ENCODE data around the gene PDZD2.
A peak's percentile ranks its signal among the peaks of the same experiment; 100 is the strongest.

The PDZD2 gene

DNA sequence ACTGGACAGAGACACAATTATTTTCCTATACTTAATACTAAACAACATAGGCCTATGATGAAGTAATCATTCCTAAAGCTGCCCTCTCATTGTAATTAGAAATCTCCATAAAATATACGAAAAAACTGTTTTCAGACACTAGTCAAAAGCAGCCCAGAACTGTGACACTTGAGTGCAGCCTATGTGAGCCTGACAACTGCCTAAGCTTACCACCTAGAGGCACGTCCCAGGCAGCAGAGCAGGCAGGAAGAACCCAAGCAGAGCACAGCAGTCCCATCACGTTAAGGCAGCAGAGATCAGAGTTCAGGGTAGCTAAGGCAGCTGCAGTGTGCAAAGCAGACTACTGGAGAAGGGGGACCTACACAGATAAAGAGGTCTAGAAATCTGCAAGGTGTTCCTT, 488.8 kb downstream of the PDZD2 start:
- DNase-seq (ENCODE audit: low read depth in 1 of 2, low spot score in 1 of 2), result no peak

DNA sequence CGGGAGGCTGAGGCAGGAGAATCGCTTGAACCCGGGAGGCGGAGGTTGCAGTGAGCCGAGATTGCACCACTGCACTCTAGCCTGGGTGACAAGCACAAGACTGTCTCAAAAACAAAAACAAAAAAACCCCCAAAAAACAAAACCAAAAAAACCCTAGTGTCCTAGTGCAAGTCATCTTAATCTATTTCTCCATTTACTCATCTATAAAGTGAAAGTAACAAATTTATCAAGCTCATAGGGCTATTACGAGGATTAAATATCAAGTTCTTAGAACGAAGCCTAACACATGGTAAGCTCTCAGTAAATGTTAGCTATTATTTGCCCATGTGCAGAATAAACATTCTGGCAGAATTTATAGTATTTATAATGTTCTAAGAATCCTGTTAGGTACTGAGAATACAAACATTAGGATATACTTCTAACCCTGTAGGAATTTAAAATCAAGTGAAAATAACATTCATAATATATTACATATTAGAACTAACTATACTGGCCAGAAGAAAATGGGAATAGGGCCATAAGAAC, 490.2 kb downstream of the PDZD2 start:
- no peak for DNase-seq (ENCODE audit: low read depth in 1 of 2, low spot score in 1 of 2)

DNA sequence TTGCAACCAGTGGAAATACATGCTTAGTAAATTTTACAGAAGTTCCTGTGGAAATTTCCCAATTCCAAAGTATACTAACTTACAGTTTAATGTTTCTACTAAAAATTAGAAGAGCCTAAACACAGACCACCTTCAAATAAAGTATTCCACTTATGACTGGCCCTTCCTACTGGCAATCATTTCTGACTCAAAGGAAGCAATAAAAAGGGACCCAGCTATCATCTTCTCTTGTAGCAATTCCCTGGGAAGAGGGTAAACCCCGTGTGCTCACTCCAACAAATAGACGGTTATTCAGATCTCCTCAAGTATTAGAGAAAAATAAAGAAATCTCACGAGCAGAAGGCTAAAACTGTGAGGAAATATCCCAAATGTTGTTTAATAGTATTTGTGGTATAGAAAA, 491.9 kb downstream of the PDZD2 start:
- DNase-seq (ENCODE audit: low read depth in 1 of 2, low spot score in 1 of 2), result no peak

DNA sequence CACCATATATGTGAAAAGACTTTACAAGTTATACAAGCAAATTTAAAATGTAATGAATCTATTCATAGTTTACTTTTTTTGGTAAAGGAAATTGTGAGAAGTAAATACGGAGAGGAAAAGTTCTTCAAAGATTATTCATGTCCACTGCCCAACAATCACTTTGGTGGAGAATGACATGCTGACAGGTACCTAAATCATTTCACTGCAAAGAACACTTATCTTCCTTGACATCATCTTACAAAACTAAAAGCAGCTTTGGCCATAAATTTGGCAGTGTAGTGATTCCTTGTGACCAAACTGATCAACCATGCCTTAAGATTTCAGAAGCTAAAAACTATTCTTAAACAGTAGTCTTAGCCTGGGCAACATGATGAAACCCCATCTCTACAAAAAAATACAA, 492.7 kb downstream of the PDZD2 start:
- DNase-seq (ENCODE audit: low read depth in 1 of 2, low spot score in 1 of 2), result no peak

DNA sequence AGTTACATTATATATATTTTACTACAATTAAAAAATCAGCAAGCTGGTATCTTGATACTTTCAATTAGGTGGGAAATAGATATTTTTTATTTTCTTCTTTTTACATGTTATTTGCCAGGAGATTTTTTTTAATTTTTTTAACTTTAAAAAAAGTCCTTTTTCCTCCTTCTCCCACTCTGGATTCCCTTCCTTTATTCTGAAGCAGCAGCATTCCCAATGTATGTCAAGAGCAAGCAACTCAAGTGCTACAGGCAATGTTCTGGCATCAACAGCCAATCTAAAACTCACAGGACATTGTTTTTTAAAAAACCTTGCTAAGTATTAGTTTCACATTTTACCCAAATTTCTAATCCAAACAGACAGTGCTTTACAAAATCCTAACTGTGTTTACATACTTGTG, 493.8 kb downstream of the PDZD2 start:
- DNase-seq (ENCODE audit: low read depth in 1 of 2, low spot score in 1 of 2), result no peak

DNA sequence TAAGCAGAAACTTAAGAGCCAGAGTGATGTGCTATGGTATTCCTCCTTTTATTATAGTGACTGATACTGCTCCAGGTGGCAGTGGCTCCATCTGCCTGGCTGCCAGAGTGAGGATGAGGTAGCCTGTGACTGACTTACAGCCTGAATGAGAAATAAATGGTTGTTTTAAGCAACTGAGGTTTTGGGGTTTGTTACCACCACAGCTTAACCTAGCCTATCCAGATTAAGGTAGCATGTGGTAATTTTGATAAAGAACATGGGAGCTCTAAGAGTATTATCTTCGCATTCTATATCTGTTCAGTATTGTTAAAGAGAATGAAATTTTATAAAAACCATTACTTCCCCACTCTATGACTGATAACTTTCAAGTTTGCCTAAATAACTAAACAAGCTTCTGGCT, 496.2 kb downstream of the PDZD2 start:
- no peak for DNase-seq (ENCODE audit: low read depth in 1 of 2, low spot score in 1 of 2)

DNA sequence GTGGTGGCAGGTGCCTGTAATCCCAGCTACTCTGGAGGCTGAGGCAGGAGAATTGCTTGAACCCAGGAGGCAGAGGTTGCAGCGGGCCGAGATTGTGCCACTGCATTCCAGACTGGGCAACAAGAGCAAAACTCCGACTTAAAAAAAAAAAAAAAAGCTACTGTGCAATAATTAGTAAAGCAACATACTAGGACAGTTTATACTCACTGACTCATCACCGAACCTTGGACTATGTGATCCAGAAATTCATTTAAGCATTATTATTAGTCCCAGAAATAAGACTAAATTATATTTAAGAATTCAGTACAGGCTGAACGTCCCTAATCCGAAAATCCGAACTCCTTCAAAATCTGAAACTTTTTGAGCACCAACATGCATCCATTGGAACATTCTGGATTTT, 497.4 kb downstream of the PDZD2 start:
- no peak for DNase-seq (ENCODE audit: low read depth in 1 of 2, low spot score in 1 of 2)

DNA sequence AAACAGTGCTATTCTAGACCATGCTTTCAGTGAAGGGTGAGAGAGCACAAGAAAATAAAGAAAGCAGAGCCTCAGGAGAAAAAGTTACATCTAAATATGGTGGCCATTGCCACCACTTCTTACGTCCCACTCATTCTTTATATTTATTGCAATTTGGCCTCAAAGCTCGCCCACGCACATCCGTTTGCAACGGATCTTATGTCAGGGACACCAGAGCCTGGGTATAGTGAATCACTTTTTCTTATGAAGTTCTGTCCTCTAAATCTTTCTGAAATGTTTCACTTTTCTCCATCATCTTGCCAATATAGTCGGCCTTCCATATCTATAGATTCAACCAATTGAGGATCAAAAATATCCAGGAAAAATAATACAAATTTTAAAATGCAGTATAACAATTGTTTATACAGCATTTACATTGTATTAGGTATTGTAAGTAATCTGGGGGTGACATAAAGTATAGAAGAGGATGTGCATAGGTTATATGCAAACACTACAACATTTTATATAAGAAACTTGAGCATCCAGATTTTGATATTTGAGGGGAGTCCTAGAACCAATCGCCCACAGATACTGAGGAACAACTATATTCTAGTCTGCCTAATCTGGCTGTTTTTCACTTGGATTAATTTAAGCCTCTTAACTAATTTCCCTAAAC, 500.0 kb downstream of the PDZD2 start:
- peak; percentile 36 to 46 for DNase-seq (ENCODE audit: low read depth in 1 of 2, low spot score in 1 of 2)

DNA sequence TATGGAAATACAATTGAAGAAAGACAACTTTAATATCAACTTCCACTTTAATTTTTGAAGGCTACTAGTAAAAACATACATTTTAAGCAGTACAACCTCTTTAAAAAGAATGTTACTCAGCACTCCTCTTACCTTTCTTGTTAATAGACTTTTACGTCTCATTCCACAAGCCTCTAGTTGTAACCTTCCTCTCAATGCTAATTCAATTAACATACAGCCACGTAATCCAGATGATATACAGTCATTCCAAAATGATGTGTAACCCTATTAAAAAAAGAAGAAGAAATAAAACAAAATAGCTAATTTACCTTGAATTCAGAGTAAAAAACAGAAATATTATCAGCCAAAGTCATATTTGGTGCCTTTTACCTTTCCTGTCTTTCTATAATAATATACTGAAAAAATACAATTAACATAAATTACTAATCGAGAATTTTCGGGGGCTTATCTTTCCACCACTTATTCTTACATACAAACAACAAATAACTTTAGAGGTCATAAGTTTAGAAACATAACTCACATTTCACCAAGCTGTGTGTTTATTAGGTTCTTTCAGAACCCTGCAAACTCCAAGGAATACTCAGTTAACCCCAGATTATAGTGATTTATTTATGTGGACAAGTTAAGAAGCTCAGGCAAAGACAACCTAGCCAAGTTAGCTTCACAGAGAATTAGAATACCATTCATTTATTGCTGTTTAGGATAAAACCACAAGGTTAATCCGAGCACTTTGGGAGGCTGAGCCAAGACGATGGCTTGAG, 504.9 kb downstream of the PDZD2 start:
- no peak for DNase-seq (ENCODE audit: low read depth in 1 of 2, low spot score in 1 of 2)

DNA sequence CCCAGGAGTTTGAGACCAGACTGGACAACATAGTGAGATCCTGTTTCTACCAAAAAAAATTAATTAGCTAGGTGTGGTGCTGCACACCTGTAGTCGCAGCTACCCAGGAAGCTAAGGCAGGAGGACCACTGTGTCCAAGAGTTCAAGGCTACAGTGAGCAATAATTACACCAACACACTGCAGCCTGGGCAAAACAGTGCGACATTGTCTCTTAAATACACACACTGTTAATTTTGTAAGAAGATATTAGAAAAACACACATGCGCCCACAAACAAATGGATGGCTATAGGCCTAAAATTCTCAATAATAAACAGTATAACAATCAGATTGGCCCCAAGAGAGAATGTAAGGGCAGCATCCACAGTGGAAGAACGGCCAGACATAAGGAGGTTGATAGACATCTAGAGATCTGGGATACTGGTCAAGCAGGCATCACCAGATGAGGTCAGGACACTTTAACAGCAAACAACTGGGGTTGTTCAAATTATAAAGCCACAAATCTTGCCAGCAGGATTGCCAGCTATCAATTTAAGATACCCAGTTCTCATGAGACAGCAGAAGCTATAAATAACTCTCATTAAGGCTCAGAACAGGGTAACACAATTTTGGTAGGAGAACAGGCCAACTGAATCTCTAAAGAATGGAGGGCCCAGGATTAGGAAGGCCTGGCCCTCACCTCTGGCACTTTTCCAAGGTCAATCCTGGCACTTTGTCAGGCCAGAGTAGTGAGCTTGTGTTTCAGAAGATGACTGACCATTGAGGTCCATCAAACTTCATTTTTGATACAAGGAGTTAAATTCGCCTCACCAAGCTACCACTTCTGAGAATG, 505.7 kb downstream of the PDZD2 start:
- DNase-seq (ENCODE audit: low read depth in 1 of 2, low spot score in 1 of 2), result no peak

DNA sequence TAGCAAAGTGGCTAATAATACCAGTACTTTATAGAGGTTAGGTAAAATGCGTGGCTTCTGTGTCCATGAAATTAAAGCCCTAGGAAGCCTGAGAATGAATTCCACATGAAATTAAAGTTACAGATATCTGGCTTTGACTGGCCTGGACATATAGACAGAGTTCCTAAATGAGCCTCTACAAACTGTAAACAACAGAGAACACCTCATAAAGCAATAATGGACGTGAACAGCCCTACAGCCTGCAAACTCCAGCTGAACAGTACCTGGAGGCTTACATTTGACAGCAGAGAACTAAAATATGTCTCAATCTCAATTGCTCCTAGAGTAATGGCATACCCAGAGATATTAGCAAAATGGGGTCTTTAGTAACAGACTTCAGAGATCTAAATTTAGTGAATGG, 506.4 kb downstream of the PDZD2 start:
- DNase-seq (ENCODE audit: low read depth in 1 of 2, low spot score in 1 of 2), result no peak

DNA sequence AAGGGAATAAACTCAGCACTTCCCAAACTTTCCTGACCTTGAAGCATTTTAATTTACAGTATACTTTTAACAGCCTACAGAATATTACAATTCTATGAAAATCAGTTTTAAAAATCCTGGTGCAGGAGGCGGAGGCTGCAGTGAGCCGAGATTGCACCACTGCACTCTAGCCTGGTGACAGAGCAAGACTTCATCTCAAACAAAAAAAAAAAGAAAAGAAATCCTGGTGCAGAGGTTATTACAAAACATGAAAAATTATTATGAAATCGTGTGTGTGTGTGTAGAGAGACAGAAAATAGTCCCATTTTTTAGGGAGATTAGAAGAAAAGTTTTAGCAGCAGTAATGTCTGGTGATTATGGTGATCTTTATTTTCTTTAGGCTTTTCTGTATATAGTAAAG, 508.3 kb downstream of the PDZD2 start:
- no peak for DNase-seq (ENCODE audit: low read depth in 1 of 2, low spot score in 1 of 2)

DNA sequence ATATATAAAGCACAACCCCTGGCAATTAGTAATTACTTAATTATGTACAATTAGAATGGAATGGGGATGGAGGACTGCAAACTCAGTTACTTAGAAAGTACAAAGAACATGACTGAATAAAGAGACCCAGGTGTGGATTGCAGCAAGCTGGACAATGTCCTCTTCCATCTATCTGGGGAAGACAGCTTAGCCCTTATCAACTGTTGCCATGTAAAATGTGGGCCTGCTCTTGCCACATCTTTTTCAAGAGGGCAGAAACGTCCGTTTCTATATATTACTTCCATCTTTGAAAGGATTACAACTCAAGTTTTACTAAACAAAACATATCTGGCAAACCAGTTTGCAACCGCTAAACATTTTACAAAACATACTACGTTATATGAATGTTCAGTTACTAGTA, 509.0 kb downstream of the PDZD2 start:
- DNase-seq (ENCODE audit: low read depth in 1 of 2, low spot score in 1 of 2), result no peak

DNA sequence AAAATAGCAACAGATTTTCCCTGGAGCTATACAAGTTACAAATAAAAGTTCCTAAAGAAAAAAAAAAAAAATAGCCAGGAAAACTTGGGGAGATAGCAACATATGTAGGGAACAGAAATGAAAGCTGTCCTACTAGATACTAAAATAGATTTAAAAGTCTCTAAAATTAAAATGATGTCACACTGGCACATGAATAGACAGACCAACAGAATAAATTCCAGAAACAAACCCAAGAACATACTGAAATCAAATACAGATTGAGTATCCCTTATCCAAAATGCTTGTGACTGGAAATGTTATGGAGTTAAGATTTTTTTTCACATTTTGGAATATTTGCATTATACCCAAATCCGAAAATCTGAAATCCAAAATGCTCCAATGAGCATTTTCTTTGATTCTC, 511.4 kb downstream of the PDZD2 start:
- DNase-seq (ENCODE audit: low read depth in 1 of 2, low spot score in 1 of 2), result no peak

DNA sequence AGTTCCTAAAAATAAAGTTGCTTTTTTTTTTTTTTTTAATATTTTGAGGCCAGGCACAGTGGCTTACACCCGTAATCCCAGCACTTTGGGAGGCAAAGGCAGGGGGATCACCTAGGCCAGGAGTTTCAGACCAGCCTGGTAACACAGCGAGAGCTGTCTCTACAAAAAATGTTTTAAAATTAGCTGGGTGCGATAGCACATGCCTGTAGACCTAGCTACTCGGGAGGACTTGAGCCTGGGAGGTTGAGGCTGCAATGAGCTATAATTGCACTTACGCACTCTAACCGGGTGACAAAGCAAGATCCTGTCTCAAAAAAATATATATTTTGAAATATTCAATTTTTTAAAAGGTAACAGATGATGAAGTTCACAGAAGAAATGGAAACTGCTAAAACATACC, 512.3 kb downstream of the PDZD2 start:
- DNase-seq (ENCODE audit: low read depth in 1 of 2, low spot score in 1 of 2), result no peak

DNA sequence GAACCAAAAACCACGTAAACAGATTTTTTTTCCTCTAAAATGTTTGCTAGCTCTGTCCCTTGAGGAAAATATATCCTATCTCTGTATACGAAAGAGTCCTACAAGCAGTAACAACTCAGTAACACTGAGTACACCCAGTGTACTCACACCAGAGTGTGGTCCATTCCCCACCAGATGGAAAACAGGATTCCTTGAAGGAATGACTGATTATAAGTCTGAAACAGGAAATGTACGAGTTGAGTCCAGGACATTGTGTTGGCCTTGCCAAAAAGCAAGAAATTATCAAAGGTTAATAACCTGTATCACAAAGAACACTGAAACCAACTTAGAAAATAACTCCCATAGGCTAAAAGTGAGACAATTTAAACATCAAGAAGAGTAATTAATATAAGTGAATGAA, 514.8 kb downstream of the PDZD2 start:
- DNase-seq (ENCODE audit: low read depth in 1 of 2, low spot score in 1 of 2), result no peak

DNA sequence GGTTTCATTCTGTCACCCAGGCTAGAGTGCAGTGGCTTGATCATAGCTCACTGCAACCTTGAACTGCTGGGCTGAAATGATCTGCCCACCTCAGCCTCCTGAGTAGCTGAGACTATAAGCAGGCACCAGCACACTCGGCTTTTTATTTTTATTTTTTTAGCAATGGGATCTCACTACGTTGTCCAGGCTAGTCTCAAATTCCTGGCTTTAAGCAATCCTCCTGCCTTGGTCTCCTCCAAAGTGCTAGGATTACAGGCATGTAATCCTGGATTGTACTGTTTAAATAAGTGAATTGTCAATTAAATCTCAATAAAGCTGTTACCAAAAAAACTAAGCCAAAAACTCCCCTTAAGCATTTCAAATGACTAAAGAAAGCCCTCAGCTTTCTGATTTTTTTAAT, 516.3 kb downstream of the PDZD2 start:
- no peak for DNase-seq (ENCODE audit: low read depth in 1 of 2, low spot score in 1 of 2)

DNA sequence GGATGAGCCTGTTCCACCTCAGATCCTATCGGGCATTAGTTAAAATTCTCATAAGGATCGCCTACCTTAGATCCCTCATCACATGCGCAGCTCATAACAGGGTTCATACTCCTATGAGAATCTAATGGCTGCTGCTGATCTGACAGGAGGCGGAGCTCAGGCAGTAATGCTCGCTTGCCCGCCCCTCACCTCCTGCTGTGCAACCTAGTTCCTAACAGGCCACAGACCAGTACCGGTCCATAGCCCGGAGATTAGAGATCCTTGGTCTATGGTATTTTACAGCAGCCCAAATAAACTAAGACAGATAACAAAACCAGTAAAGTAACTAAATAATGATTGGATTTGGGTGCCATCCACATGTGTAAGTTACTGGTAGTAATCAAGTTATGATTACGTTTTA, 517.7 kb downstream of the PDZD2 start:
- no peak for DNase-seq (ENCODE audit: low read depth in 1 of 2, low spot score in 1 of 2)

DNA sequence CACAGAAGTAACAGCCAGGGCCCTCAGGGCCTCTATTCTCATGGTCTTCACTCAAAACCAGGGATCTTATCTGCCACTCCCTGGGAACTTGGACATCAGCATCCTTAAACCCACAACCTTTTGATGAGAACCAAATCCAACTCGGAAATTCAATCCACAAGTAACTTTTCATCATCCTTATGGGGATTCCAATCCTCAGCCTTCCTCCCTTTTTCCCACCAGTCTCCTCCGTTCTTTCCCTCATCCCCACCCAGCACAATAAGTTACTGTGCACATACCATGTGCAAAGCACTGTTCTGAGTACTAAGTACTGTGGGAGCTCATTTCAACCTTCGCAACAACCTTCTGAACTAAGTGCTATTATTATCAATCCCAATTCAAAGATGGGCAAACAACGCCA, 518.1 kb downstream of the PDZD2 start:
- DNase-seq (ENCODE audit: low read depth in 1 of 2, low spot score in 1 of 2), result no peak

DNA sequence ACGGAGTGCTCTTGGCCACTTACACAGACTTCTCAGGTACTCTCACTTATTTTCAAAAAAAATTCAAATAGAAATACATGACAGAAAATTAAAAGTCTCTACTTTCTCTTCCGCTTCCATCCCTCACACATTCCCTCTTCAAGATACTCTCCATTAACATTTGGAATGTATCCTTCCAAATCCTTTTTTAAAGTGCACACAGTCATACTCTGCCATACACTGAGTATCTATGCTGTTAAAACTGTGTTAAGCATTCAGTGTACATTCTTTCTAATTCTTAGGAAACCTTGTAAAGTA, 519.7 kb downstream of the PDZD2 start:
- no peak for DNase-seq (ENCODE audit: low read depth in 1 of 2, low spot score in 1 of 2)

DNA sequence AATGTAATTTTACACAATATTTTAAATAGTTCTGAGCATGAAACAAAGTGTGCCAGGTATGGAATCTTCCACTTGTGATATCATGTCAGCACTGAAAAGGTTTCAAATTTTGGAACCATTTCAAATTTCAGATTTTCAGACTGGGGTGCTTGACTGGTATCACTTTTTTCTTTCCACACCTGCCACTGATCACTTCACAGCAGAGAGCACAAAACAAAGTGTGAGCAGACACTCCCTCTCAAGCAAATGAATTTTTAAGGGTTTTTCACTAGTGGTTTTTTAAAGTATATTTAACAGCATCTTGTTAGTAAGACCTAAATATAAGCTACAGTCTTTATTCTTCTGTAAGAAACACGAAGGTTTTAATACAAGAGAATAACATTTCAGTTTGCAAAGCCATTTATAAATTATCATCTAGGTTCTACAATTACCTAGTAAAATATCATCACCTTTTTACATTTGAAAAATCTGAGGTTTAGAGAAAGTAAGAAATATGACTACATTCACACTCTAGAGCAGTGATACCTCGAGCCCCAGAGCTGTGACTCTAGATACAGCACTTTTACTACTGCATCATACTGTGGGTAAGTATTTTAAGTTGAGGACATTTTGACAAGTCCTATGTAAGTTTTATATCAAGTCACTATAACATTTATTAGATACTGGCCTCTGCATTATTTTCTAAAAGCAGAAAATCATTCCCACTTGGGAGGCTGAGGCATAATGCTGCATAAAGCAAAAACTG, 520.6 kb downstream of the PDZD2 start:
- no peak for DNase-seq (ENCODE audit: low read depth in 1 of 2, low spot score in 1 of 2)

DNA sequence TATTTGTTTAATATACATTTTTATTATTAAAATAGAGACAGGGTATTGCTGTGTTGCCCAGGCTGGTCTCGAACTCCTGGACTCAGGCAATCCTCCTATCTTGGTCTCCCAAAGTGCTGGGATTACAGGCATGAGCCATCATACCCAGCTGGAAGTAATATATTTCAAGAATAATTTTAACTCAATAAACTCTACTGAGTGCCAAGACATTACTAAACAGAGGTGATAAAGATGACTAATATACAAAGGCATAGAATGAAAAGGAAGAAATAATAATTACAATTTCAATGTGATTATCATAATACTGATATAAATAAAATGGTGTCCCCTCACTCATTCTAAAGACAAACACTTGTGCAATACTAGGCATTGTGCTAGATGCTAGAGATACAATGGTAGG, 521.3 kb downstream of the PDZD2 start:
- no peak for DNase-seq (ENCODE audit: low read depth in 1 of 2, low spot score in 1 of 2)
